Fibroblast of mammary gland (primary cell): ENCODE results near the gene DGCR2.
"Not testable (repeated sequence)": the region's sequence is repeated elsewhere in the genome, so short reads cannot be mapped to it uniquely, and the experiment has no call there.

Source experiments
- DNase-seq: peaks from one replicate; pipeline ENCODE4 v3.0.0-alpha.2; 2010; ENCODE audit warnings: low read depth
- H3K4me3 ChIP-seq: 2 replicates; pipeline ENCODE4 v1.5.1; 2011; ENCODE audit warnings: low read depth, mild to moderate bottlenecking, low read length, moderate library complexity; ENCODE audit not compliant: control insufficient read depth
- CTCF ChIP-seq: conservative IDR thresholded peaks from 2 replicates; pipeline ENCODE4 v1.5.1; 2011; ENCODE audit warnings: low read depth, low read length, inconsistent platforms; ENCODE audit not compliant: control insufficient read depth, insufficient read depth

The DGCR2 gene

DNA sequence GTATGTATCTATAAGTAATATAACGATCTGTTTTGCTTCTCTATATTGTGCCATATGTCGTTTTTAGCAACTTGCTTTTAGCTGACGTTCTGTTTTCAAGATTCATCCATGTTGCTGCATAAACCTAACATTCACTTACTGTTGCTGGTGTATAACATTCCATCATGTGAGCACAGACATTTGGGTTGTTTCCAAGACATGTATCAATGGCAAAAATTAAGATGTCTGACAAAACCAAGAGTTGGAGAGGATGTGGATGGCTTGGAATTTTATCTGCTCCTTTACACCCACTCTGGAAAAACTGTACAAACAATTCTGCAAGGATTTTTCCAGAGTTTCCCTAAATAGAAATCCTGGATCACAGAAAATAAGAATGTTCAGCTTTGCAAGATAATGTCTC lies 40.9 kb downstream of the DGCR2 start:
- H3K4me3 ChIP-seq = no peak overlapping the region
- no peak for TF ChIP-seq CTCF

GRCh38 chr22:19080853-19081252 lies 41.4 kb downstream of the DGCR2 start:
- no peak for TF ChIP-seq CTCF
- DNase-seq = no peak
- no peak overlapping the region for H3K4me3 ChIP-seq

More for the DNA sequence above, 40.9 kb downstream of the DGCR2 start:
- no peak for DNase-seq

GRCh38 chr22:19079691-19080090 lies 42.5 kb downstream of the DGCR2 start:
- DNase-seq = no peak
- TF ChIP-seq CTCF = no peak
- no peak overlapping the region for H3K4me3 ChIP-seq

GRCh38 chr22:19075404-19075803 lies 46.8 kb downstream of the DGCR2 start:
- H3K4me3 ChIP-seq = no peak overlapping the region
- DNase-seq = no peak
- TF ChIP-seq CTCF = no peak

- not testable (repeated sequence) for H3K4me3 ChIP-seq, DNase-seq
Measured at GRCh38 chr22:19072853-19073252, 49.4 kb downstream of the DGCR2 start.

GRCh38 chr22:19070397-19071169 lies 51.6 kb downstream of the DGCR2 start:
- no peak overlapping the region for H3K4me3 ChIP-seq
- no peak for TF ChIP-seq CTCF
- DNase-seq = no peak

DNA sequence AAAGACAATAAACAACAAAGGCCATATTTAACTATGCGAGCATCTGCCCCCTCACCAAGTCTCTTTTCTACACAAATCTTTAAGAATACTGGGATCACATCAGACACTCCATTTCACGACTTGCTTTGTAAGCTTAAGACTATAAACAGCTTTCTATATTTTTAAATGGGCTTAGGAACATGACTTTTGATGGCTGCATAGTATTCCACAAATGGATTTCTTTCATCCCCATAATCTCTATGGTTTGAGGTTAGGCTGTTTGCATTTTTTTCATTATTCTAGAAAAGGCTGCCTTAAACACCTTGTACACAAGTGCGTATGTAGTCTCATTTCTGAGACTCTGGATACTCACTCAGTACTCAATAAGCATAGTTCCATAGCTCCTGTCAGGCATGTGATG lies 52.8 kb downstream of the DGCR2 start:
- no peak for TF ChIP-seq CTCF
- no peak for DNase-seq
- no peak overlapping the region for H3K4me3 ChIP-seq
